Activated B cell treated with CpG ODN at 0.5 μM for 24 hours (primary cell): ENCODE data around the gene ZFAND2A. TPM values are rescaled to one million over a fixed set of nuclear protein-coding genes. Genes with fewer than 3 reads are reported as not detected.
"Not testable (repeated sequence)": the region's sequence is repeated elsewhere in the genome, so short reads cannot be mapped to it uniquely, and the experiment has no call there.

ENCODE experiments used
- ATAC-seq: fragments of 200-7000 bp; cut with Tn5 transposase; one replicate; pipeline ENCODE4 v1.10.0; 2021; ENCODE audit warnings: low read depth, mild to moderate bottlenecking, moderate library complexity
- CTCF ChIA-PET: fragments of 350-600 bp; sonication (Branson Sonifier 250); formaldehyde crosslinking; loops from one replicate; lab custom pipeline; 2021; ENCODE audit warnings: antibody characterized with exemption; lab: Charles Lee
- POLR2A ChIA-PET: fragments of 350-600 bp; sonication (Branson Sonifier 250); formaldehyde crosslinking; loops from one replicate; lab custom pipeline; 2021; ENCODE audit warnings: antibody characterized with exemption; lab: Charles Lee
- DNase-seq: peaks from one replicate; pipeline ENCODE4 v3.0.0; 2022
- H3K27ac Mint-ChIP-seq: one replicate; pipeline ENCODE4 v1.8.0; 2020; ENCODE audit warnings: mixed read lengths
- H3K27me3 Mint-ChIP-seq: one replicate; pipeline ENCODE4 v1.8.0; 2021; ENCODE audit warnings: mixed read lengths
- H3K36me3 Mint-ChIP-seq: one replicate; pipeline ENCODE4 v1.8.0; 2021; ENCODE audit warnings: low read depth, mixed read lengths
- H3K4me1 Mint-ChIP-seq: one replicate; pipeline ENCODE4 v1.8.0; 2021; ENCODE audit warnings: mixed read lengths
- H3K4me3 Mint-ChIP-seq: one replicate; pipeline ENCODE4 v1.8.0; 2020; ENCODE audit warnings: mild to moderate bottlenecking, mixed read lengths
- H3K9me3 Mint-ChIP-seq: one replicate; pipeline ENCODE4 v1.8.0; 2020; ENCODE audit warnings: mixed read lengths
- intact Hi-C: fragments of 100-400 bp; cut with micrococcal nuclease; formaldehyde crosslinking; loops from one replicate; pipeline ENCODE4 v1.15.1; 2024
- total RNA-seq: library from RNA; stranded (reverse); gene quantifications from 2 replicates; pipeline ENCODE4 v1.2.3, GENCODE V29; 2022
- TF ChIP-seq, protein P1 (sequence below): fragments of 200-600 bp; IDR thresholded peaks from one replicate; pipeline ENCODE4 v1.8.0; 2022; ENCODE audit warnings: antibody characterized with exemption, mild to moderate bottlenecking

ZFAND2A gene, protein sequence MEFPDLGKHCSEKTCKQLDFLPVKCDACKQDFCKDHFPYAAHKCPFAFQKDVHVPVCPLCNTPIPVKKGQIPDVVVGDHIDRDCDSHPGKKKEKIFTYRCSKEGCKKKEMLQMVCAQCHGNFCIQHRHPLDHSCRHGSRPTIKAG
- 20.4 and 21.6 TPM in 2 replicates for total RNA-seq

DNA sequence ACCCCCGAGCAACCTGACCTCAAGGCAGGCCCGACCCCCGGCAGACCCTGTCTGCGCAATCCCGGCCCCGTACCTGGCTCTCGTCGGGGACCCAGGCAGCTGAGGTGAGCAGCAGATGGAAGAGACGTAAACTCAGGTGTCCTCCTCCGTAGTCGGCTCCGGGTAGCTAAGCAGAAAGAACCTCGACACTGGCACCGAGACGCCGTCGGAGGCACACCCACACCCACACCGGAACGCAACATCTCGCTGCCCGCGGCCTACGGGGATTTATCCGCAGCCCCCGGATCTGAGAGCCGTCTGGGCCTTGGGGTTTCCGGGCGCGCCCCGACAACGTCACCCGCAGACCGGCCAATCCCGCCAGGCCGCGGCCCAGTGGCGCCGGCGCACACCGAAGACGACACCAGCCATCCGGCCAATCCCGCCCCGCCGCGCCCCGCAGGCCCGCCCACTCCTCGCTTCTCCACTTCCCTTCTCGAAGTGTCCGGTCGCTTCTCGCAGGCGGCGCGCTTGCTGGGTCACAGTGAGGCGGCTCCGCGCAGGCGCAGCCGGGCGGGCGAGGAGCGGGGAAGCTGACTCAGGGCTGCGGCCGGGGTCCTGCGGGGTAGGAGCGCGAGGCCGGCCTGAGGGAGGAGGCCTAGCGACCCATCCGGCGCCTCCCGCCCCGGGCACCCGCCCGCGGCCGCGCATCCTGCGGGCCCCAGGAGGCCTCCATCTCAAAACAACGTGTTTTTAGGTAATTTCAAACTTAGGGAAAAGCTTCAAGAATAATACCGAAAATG is at the start of gene ZFAND2A:
ZFAND2A (minus strand) TSS at position 306 of the 779 bp plus-strand sequence. CDS start 1,984 bp downstream, outside the sequence.
- peak; percentile 97 for ATAC-seq
- H3K27me3 Mint-ChIP-seq = no peaks in the 10 kb centered on the region
- TF ChIP-seq, protein P1, sequence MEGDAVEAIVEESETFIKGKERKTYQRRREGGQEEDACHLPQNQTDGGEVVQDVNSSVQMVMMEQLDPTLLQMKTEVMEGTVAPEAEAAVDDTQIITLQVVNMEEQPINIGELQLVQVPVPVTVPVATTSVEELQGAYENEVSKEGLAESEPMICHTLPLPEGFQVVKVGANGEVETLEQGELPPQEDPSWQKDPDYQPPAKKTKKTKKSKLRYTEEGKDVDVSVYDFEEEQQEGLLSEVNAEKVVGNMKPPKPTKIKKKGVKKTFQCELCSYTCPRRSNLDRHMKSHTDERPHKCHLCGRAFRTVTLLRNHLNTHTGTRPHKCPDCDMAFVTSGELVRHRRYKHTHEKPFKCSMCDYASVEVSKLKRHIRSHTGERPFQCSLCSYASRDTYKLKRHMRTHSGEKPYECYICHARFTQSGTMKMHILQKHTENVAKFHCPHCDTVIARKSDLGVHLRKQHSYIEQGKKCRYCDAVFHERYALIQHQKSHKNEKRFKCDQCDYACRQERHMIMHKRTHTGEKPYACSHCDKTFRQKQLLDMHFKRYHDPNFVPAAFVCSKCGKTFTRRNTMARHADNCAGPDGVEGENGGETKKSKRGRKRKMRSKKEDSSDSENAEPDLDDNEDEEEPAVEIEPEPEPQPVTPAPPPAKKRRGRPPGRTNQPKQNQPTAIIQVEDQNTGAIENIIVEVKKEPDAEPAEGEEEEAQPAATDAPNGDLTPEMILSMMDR = no peak
- no peaks in the 10 kb centered on the region for H3K9me3 Mint-ChIP-seq
- ChIA-PET CTCF (interaction anchor here (1.2 kb wide), 2 partner anchors 15 to 17 kb away, joined by 3 to 4 read pairs; no protein-coding TSS in a partner anchor), POLR2A (interaction anchor here (0.6 to 1.9 kb wide), 15 partner anchors 8 to 250 kb away, joined by 3 to 18 read pairs (median 4); partner anchors contain the start of gene COX19)
- intact Hi-C loops = loop anchor here (1.0 to 5.0 kb wide), 4 partner anchors 9 to 284 kb away; partner anchors contain the start of gene GET4
- peaks cover 35% of the 10 kb centered on the region for H3K36me3 Mint-ChIP-seq
- peak within 1 kb of the TSS; percentile 79 for H3K27ac Mint-ChIP-seq
- H3K4me1 Mint-ChIP-seq = peaks cover 25% of the 10 kb centered on the region
- H3K4me3 Mint-ChIP-seq = peak within 1 kb of the TSS; percentile 88
- DNase-seq = peak; percentile 99

DNA sequence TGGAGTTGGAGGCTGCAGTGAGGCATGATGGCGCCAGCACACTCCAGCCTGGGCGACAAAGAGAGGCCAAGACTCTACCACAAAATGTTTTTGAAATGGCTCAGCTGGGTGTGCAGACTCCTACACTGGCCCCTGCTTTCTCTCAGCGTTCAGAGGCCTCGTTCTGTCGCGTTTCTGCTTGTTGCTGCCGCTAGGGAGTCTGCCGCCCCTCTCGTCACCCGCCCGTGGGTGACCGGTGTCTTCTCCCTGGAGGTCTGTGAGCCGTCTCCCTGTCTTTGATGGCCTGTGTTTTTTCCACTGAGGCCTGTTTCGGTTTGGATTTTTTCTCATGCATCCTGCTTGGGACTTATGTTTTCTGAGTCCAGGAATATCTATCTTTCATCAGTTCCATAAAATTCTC is 49.1 kb upstream of the ZFAND2A start:
- intact Hi-C loops = no loop called here
- ChIA-PET POLR2A (no interaction called here), CTCF (no interaction called here)
- no peak for ATAC-seq
- H3K27ac Mint-ChIP-seq = no peak overlapping the region
- H3K27me3 Mint-ChIP-seq = peaks cover 19% of the 10 kb centered on the region
- TF ChIP-seq, protein P1 = no peak
- no peaks in the 10 kb centered on the region for H3K4me1 Mint-ChIP-seq
- H3K4me3 Mint-ChIP-seq = no peak overlapping the region
- H3K36me3 Mint-ChIP-seq = no peaks in the 10 kb centered on the region
- no peaks in the 10 kb centered on the region for H3K9me3 Mint-ChIP-seq
- DNase-seq = no peak

DNA sequence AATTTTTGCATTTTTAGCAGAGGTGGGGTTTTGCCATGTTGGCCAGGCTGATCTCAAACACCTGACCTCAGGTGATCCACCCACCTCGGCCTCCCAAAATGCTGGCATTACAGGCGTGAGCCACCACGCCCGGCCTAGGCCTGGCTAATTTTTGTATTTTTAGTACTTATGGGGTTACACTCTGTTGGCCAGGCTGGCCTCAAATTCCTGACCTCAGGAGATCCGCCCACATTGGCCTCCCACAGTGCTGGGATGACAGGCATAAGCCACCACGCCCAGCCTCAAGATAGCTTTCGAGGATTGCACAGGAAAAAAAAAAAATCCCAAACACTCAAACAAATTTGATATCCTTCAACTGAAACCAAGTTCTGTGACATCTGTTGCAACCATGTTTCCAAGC is 45.7 kb upstream of the ZFAND2A start:
- H3K4me3 Mint-ChIP-seq, ATAC-seq, H3K27ac Mint-ChIP-seq, H3K9me3 Mint-ChIP-seq, H3K4me1 Mint-ChIP-seq, POLR2A ChIA-PET, DNase-seq, CTCF ChIA-PET, H3K36me3 Mint-ChIP-seq, intact Hi-C loops: not testable (repeated sequence)
- peaks cover 16% of the 10 kb centered on the region for H3K27me3 Mint-ChIP-seq

DNA sequence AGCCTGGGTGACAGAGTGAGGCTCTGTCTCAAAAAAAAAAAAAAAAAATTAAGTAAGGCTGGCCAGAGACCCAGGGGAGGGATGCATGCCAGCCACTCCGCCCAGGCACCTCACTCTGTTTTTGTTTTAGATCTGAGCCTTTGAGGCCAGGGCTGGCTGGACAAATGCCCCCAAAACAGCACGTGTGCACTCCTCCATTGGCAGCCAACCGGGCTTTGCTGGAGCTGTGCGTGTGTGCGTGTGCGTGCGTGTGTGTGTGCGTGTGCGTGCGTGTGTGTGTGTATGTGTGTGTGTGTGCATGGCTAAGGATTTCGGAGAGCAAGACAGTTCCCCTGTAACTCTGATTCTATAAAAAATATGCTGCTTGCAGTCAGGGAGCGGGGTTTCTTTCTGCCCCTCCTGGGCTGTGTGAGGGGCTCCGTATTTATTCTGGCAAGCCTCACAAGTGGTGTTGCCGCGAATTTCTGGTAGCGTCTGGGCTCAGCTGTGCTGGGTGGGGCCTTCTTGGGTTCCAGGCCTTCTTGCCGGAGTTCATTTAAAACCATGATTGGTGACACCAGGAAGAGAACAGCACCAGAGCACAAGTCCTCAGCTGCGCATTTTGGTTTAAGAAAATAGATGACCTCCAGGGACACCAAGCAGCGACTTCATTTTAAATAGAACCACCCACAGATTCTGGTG is 44.6 kb upstream of the ZFAND2A start:
- POLR2A ChIA-PET = no interaction called here
- intact Hi-C loops = no loop called here
- Mint-ChIP-seq H3K36me3 (no peaks in the 10 kb centered on the region), H3K4me3 (no peak overlapping the region), H3K9me3 (no peaks in the 10 kb centered on the region), H3K27ac (no peak overlapping the region), H3K27me3 (peaks cover 9% of the 10 kb centered on the region), H3K4me1 (no peaks in the 10 kb centered on the region)
- ATAC-seq (no peak), DNase-seq (no peak)
- TF ChIP-seq, protein P1 = no peak
- CTCF ChIA-PET = no interaction called here

DNA sequence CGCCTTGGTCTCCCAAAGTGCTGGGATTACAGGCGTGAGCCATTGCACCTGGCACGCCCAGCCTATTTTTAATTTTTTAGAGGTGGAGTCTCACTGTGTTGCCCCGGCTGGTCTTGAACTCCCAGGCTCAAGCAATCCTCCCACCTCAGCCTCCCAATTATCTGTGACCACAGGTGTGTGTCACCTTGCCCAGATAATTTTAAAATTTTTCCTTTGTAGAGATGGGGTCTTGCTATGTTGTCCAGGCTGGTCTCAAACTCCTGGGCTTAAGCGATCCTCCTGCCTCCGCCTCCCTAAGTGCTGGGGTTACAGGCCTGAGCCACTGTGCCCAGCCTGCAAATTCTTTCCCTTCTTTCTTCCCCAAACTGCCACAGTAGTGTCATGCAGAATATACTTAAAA is 42.9 kb upstream of the ZFAND2A start:
- intact Hi-C loops, H3K4me1 Mint-ChIP-seq, H3K27me3 Mint-ChIP-seq, POLR2A ChIA-PET, H3K9me3 Mint-ChIP-seq, ATAC-seq, H3K36me3 Mint-ChIP-seq, DNase-seq, H3K27ac Mint-ChIP-seq, CTCF ChIA-PET, H3K4me3 Mint-ChIP-seq: not testable (repeated sequence)

DNA sequence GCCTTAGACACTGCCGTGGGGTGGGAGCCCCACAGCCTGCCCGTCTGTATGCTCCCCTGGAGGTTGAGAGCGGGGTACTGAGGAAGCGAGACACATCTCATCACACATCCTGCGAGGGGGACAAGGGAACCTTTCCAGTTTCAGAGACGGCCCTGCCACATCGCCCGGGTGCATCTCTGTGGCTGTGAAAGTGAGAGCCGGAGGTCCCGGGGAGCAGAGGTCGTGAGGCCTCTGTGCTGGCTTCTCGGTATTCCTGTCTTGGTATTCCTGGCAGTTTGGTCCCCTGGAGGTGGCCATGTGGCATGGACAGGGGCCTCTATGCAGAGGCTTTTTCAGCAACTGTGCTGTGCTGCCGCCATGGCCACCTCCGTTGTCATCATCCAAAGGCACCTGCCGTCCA is 41.9 kb upstream of the ZFAND2A start:
- no peaks in the 10 kb centered on the region for H3K36me3 Mint-ChIP-seq
- no peak overlapping the region for H3K27ac Mint-ChIP-seq
- DNase-seq (no peak), ATAC-seq (no peak)
- intact Hi-C loops = no loop called here
- TF ChIP-seq, protein P1 = no peak
- ChIA-PET POLR2A (no interaction called here), CTCF (no interaction called here)
- no peak overlapping the region for H3K4me3 Mint-ChIP-seq
- no peaks in the 10 kb centered on the region for H3K4me1 Mint-ChIP-seq
- no peaks in the 10 kb centered on the region for H3K9me3 Mint-ChIP-seq
- H3K27me3 Mint-ChIP-seq = peaks cover 2% of the 10 kb centered on the region
